H1 (cell line): ENCODE results near the gene LAMC1. TPM values are rescaled to one million over a fixed set of nuclear protein-coding genes. Genes with fewer than 3 reads are reported as not detected.

ENCODE experiments used
- CTCF ChIA-PET: fragments of 300-600 bp; sonication (Branson Sonifier 250); formaldehyde crosslinking; loops from one replicate; lab custom pipeline; 2021; ENCODE audit not compliant: partially characterized antibody; lab: Charles Lee
- POLR2A ChIA-PET: fragments of 300-600 bp; sonication (Branson Sonifier 250); formaldehyde crosslinking; loops from one replicate; lab custom pipeline; 2021; ENCODE audit warnings: inconsistent platforms; ENCODE audit not compliant: partially characterized antibody; lab: Charles Lee
- DNase-seq, 2 experiments: peaks; one replicate each; pipeline versions ENCODE4 v3.0.0 to v3.0.0-alpha.2; 2010 to 2022; ENCODE audit warnings: low spot score in 2 of 2, low read depth in 1 of 2, mixed read lengths in 1 of 2
- FAIRE-seq: peaks from 2 replicates; lab custom pipeline; 2011; peaks lifted over from hg19 to GRCh38; lab: Jason Lieb, UNC
- H2AFZ ChIP-seq: 2 replicates; pipeline ENCODE4 v1.8.1; 2012; ENCODE audit warnings: low read length, inconsistent platforms
- H2AK5ac ChIP-seq: 2 replicates; pipeline ENCODE4 v1.6.1; 2013; ENCODE audit warnings: low read depth, low read length
- H2BK120ac ChIP-seq: replicated peaks from 2 replicates; pipeline ENCODE3; 2013; ENCODE audit warnings: low read depth, low read length, inconsistent platforms
- H2BK12ac ChIP-seq: 2 replicates; pipeline ENCODE4 v1.6.1; 2013; ENCODE audit warnings: low read depth, low read length
- H2BK15ac ChIP-seq: 2 replicates; pipeline ENCODE4 v1.6.1; 2013; ENCODE audit warnings: low read length
- H2BK20ac ChIP-seq: 2 replicates; pipeline ENCODE4 v1.6.1; 2013; ENCODE audit warnings: low read length
- H2BK5ac ChIP-seq: 2 replicates; pipeline ENCODE4 v1.6.1; 2013; ENCODE audit warnings: low read depth, low read length
- H3K14ac ChIP-seq: 2 replicates; pipeline ENCODE4 v1.6.1; 2013; ENCODE audit warnings: inconsistent platforms; ENCODE audit not compliant: insufficient read length
- H3K18ac ChIP-seq: 2 replicates; pipeline ENCODE4 v1.6.1; 2013; ENCODE audit warnings: low read length; ENCODE audit errors: extremely low read depth
- H3K23ac ChIP-seq: 2 replicates; pipeline ENCODE4 v1.6.1; 2013; ENCODE audit warnings: inconsistent platforms; ENCODE audit not compliant: insufficient read length
- H3K23me2 ChIP-seq: 2 replicates; pipeline ENCODE4 v1.6.1; 2013; ENCODE audit warnings: low read depth, low read length
- H3K27ac ChIP-seq: 2 replicates; pipeline ENCODE4 v1.6.1; 2011; ENCODE audit warnings: low read depth, low read length, inconsistent platforms
- H3K27me3 ChIP-seq, 4 experiments: replicated peaks in 1 of 4; 1 replicate in 1 of 4; 2 replicates in 3 of 4; pipeline versions ENCODE4 v1.6.1 to v1.8.1; 2011 to 2013; ENCODE audit warnings: low read length in 3 of 4, mild to moderate bottlenecking in 3 of 4, inconsistent platforms in 2 of 4, mixed read lengths in 2 of 4, moderate library complexity in 1 of 4; ENCODE audit not compliant: control insufficient read depth in 3 of 4, insufficient read depth in 3 of 4; ENCODE audit errors: extremely low read depth in 1 of 4
- H3K36me3 ChIP-seq, 4 experiments: 2 replicates each; pipeline versions ENCODE4 v1.6.1 to v1.8.1; 2011 to 2013; ENCODE audit warnings: mild to moderate bottlenecking in 4 of 4, low read length in 3 of 4, moderate library complexity in 2 of 4, control low read depth in 1 of 4, inconsistent platforms in 1 of 4; ENCODE audit not compliant: insufficient read depth in 4 of 4, control insufficient read depth in 2 of 4
- H3K4ac ChIP-seq: replicated peaks from 2 replicates; pipeline ENCODE3; 2013; ENCODE audit warnings: low read length, low read depth, mixed read lengths, inconsistent platforms; ENCODE audit not compliant: insufficient read length
- H3K4me1 ChIP-seq, 4 experiments: replicated peaks in 1 of 4; 1 replicate in 1 of 4; 2 replicates in 3 of 4; pipeline versions ENCODE4 v1.6.1 to v1.8.1; 2011 to 2013; ENCODE audit warnings: low read length in 3 of 4, inconsistent platforms in 2 of 4, mixed read lengths in 1 of 4; ENCODE audit not compliant: insufficient read depth in 4 of 4, control insufficient read depth in 3 of 4
- H3K4me2 ChIP-seq, 2 experiments: 2 replicates each; pipeline versions ENCODE4 v1.6.1 to v1.8.1; 2011 to 2013; ENCODE audit warnings: low read depth in 2 of 2, low read length in 2 of 2, control low read depth in 1 of 2, inconsistent platforms in 1 of 2, mild to moderate bottlenecking in 1 of 2; ENCODE audit not compliant: insufficient read depth in 1 of 2
- H3K4me3 ChIP-seq, 4 experiments: fragments of 200-600, 300-600 bp in 1 of 4; sonication (generic), shearing (Covaris generic), sonication (Bioruptor Twin) in 1 of 4; 2 replicates each; pipeline versions ENCODE4 v1.5.1 to v1.8.1; 2011 to 2016; ENCODE audit warnings: low read length in 4 of 4, low read depth in 3 of 4, control low read depth in 2 of 4, inconsistent platforms in 2 of 4, mild to moderate bottlenecking in 2 of 4, mixed read lengths in 1 of 4, moderate library complexity in 1 of 4; ENCODE audit not compliant: insufficient read depth in 2 of 4; ENCODE audit errors: extremely low read depth in 1 of 4
- H3K56ac ChIP-seq: replicated peaks from 2 replicates; pipeline ENCODE3; 2013; ENCODE audit warnings: low read depth, mild to moderate bottlenecking, mixed read lengths, low read length, inconsistent platforms; ENCODE audit not compliant: insufficient read length
- H3K79me1 ChIP-seq: 2 replicates; pipeline ENCODE4 v1.6.1; 2013; ENCODE audit warnings: low read depth, low read length, control low read depth
- H3K79me2 ChIP-seq, 2 experiments: 2 replicates each; pipeline versions ENCODE4 v1.6.1 to v1.8.1; 2012 to 2013; ENCODE audit warnings: low read length in 2 of 2, mild to moderate bottlenecking in 2 of 2, inconsistent platforms in 1 of 2; ENCODE audit not compliant: insufficient read depth in 2 of 2, control insufficient read depth in 1 of 2
- H3K9ac ChIP-seq, 4 experiments: replicated peaks in 1 of 4; 1 replicate in 1 of 4; 2 replicates in 3 of 4; pipeline versions ENCODE4 v1.6.1 to v1.8.1; 2011 to 2013; ENCODE audit warnings: low read depth in 3 of 4, low read length in 3 of 4, control low read depth in 2 of 4, mild to moderate bottlenecking in 2 of 4, moderate library complexity in 2 of 4, inconsistent platforms in 1 of 4; ENCODE audit errors: extremely low read depth in 1 of 4
- H3K9me3 ChIP-seq, 2 experiments: 2 replicates each; pipeline versions ENCODE4 v1.6.1 to v1.8.1; 2012 to 2013; ENCODE audit warnings: mild to moderate bottlenecking in 2 of 2, moderate library complexity in 2 of 2, control low read depth in 1 of 2, inconsistent platforms in 1 of 2, low read depth in 1 of 2, low read length in 1 of 2, mixed read lengths in 1 of 2; ENCODE audit not compliant: insufficient read depth in 2 of 2
- H4K20me1 ChIP-seq, 2 experiments: replicated peaks in 1 of 2; 2 replicates each; pipeline versions ENCODE3 to v1.8.1; 2011 to 2013; ENCODE audit warnings: inconsistent platforms in 2 of 2, low read length in 2 of 2, mild to moderate bottlenecking in 1 of 2; ENCODE audit not compliant: insufficient read depth in 2 of 2, control insufficient read depth in 1 of 2
- H4K5ac ChIP-seq: 2 replicates; pipeline ENCODE4 v1.6.1; 2013; ENCODE audit warnings: low read length, low read depth, mixed read lengths, inconsistent platforms; ENCODE audit not compliant: insufficient read length
- H4K8ac ChIP-seq: 2 replicates; pipeline ENCODE4 v1.8.0; 2013; ENCODE audit warnings: mild to moderate bottlenecking, moderate library complexity, low read length, inconsistent platforms; ENCODE audit not compliant: insufficient read depth; ENCODE audit errors: extremely low read depth
- H4K91ac ChIP-seq: replicated peaks from 2 replicates; pipeline ENCODE3; 2013; ENCODE audit warnings: low read length, mixed read lengths, inconsistent platforms; ENCODE audit not compliant: insufficient read length
- CBX5 ChIP-seq: fragments of 300-800, 300-1000 bp; sonication (generic); IDR thresholded peaks from 2 replicates; pipeline ENCODE4 v1.7.1; 2016; ENCODE audit warnings: antibody characterized with exemption, low read length, low read depth
- CBX8 ChIP-seq: fragments of 300-800, 300-1000 bp; sonication (generic); IDR thresholded peaks from 2 replicates; pipeline ENCODE4 v1.7.1; 2016; ENCODE audit warnings: low read depth, low read length, borderline replicate concordance
- EP300 ChIP-seq, 2 experiments: IDR thresholded peaks; 1 replicate in 1 of 2; 2 replicates in 1 of 2; pipeline ENCODE4 v1.6.1; 2011 to 2012; ENCODE audit warnings: low read depth in 2 of 2, low read length in 2 of 2, mild to moderate bottlenecking in 2 of 2, borderline replicate concordance in 1 of 2, inconsistent platforms in 1 of 2, moderate library complexity in 1 of 2
- FOSL1 ChIP-seq: IDR thresholded peaks from 2 replicates; pipeline ENCODE4 v1.6.1; 2011; ENCODE audit warnings: mild to moderate bottlenecking, low read depth, low read length, moderate library complexity; ENCODE audit not compliant: insufficient read depth
- KDM1A ChIP-seq: fragments of 200-600, 300-600 bp; sonication (generic); IDR thresholded peaks from 2 replicates; pipeline ENCODE4 v1.7.1; 2016; ENCODE audit warnings: mild to moderate bottlenecking, low read length, borderline replicate concordance
- MAFK ChIP-seq: IDR thresholded peaks from 2 replicates; pipeline ENCODE4 v1.6.1; 2012; ENCODE audit warnings: low read depth, mild to moderate bottlenecking, improper control_type of control experiment, low read length
- RBBP5 ChIP-seq: IDR thresholded peaks from 2 replicates; pipeline ENCODE4 v1.7.1; 2012; ENCODE audit warnings: low read depth, mild to moderate bottlenecking, inconsistent platforms, low read length, moderate library complexity, borderline replicate concordance
- RFX5 ChIP-seq: IDR thresholded peaks from 2 replicates; pipeline ENCODE4 v1.6.1; 2011; ENCODE audit warnings: low read depth, low read length, improper control_type of control experiment, borderline replicate concordance
- SIN3A ChIP-seq, 2 experiments: IDR thresholded peaks in 1 of 2; conservative IDR thresholded peaks in 1 of 2; 2 replicates each; pipeline ENCODE4 v1.6.1; 2011 to 2012; ENCODE audit warnings: low read length in 2 of 2, improper control_type of control experiment in 1 of 2, low read depth in 1 of 2, mild to moderate bottlenecking in 1 of 2
- SUZ12 ChIP-seq: fragments of 200-600 bp; sonication (generic); IDR thresholded peaks from 2 replicates; pipeline ENCODE4 v1.6.1; 2012; ENCODE audit warnings: mild to moderate bottlenecking, inconsistent platforms, low read length, moderate library complexity, mixed read lengths
- WGBS, 2 experiments: shearing (Covaris generic) in 1 of 2; methylation state at CpG; one replicate each; pipeline versions ENCODE4 v1.1.6 to v1.1.7; 2013 to 2015; ENCODE audit warnings: low lambda C conversion rate in 2 of 2, mixed read lengths in 2 of 2, inconsistent platforms in 1 of 2, low coverage in 1 of 2, missing lambda C conversion rate in 1 of 2; ENCODE audit not compliant: insufficient replicate concordance in 2 of 2, insufficient coverage in 1 of 2, insufficient read length in 1 of 2; ENCODE audit errors: extremely low coverage in 1 of 2, missing lambda C conversion rate in 1 of 2; 5-methylcytosine and 5-hydroxymethylcytosine counted together
- polyA plus RNA-seq, 7 experiments: library from polyadenylated mRNA; depleted of rRNA in 3 of 7; stranded (reverse) in 5 of 7; unstranded in 2 of 7; fragments of >200 nt in 5 of 7; fragments of 200-250 nt in 2 of 7; gene quantifications; 1 replicate in 5 of 7; 2 replicates in 1 of 7; 4 replicates in 1 of 7; pipeline versions ENCODE4 v1.2.1 to v1.2.3, GENCODE V29; 2011 to 2013; ENCODE audit warnings: missing spikeins in 2 of 7, mixed read lengths in 2 of 7
- total RNA-seq: library from RNA; stranded (reverse); fragmentation: NEBNext Ultra II Directional; extraction: Animal tissue kit (Norgen Biotek cat#: 25700); gene quantifications from 2 replicates; pipeline ENCODE4 v1.2.1, GENCODE V29; 2021
- TF ChIP-seq, protein P1 (sequence below): IDR thresholded peaks from 2 replicates; pipeline ENCODE4 v1.6.1; 2012; ENCODE audit warnings: inconsistent platforms

The LAMC1 gene
- total and polyA plus RNA-seq, 2 of the 8 experiments (the other 6 are each of a cell fraction or from before 2014, with no cell fraction given): 47.6 to 90.3 TPM

DNA sequence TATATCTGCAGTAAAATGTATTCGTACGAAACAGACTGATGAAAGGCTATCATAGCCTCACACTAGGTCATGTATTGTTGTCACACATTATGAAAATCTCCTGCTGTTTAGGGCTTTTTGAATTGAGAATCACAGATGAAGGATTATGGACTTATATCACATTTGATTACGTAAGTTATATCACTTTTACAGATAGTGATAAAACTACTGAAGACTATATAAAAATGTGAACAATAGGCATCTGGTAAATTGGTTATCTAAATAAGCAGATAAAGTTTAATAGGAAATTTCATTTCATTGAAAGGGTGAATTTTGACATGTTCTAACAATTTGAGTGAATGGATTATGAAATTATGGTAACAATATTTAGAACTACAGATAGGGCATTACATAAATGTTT is 20.0 kb downstream of the LAMC1 start:
- 92% methylated on average over 3 of the region's 3 CpGs; no CpG with 5 or more reads in 1 of the 2 experiments for WGBS, 2 experiments
- POLR2A ChIA-PET: no interaction called here
- H3K27me3 ChIP-seq: no peaks in the 10 kb centered on the region

More for the DNA sequence above, 20.0 kb downstream of the LAMC1 start:
- Histone ChIP-seq H3K36me3 (no peaks in the 10 kb centered on the region), H3K9me3 (no peaks in the 10 kb centered on the region), H3K14ac (no peak overlapping the region), H2BK120ac (no peak overlapping the region), H2BK20ac (no peak overlapping the region), H3K9ac (no peak overlapping the region), H3K79me1 (peaks cover 6% of the 10 kb centered on the region; the same call in 1 of the 2 replicates), H3K79me2 (peaks cover 0 to 85% of the 10 kb centered on the region in 2 experiments; a peak in 2 of 4 replicates), H3K23me2 (no peaks in the 10 kb centered on the region), H3K4me3 (no peak overlapping the region), H4K91ac (no peak overlapping the region), H4K5ac (no peak overlapping the region), H3K56ac (no peak overlapping the region), H3K4me2 (no peak overlapping the region), H2BK5ac (no peak overlapping the region), H3K23ac (no peak overlapping the region), H3K4me1 (peaks cover 0 to 11% (median 3%) of the 10 kb centered on the region in 4 experiments; a peak in 4 of 7 replicates), H3K27ac (no peak overlapping the region), H2BK12ac (no peak overlapping the region), H4K20me1 (peaks cover 8 to 9% of the 10 kb centered on the region in 2 experiments), H2AK5ac (no peak overlapping the region), H2AFZ (no peak overlapping the region), H4K8ac (no peak overlapping the region), H2BK15ac (no peak overlapping the region), H3K18ac (no peak overlapping the region), H3K4ac (no peak overlapping the region)
- TF ChIP-seq CBX5: no peak
- TF ChIP-seq CBX8: no peak
- TF ChIP-seq RFX5: no peak
- TF ChIP-seq KDM1A: no peak
- no peak for TF ChIP-seq FOSL1
- TF ChIP-seq, protein P1, sequence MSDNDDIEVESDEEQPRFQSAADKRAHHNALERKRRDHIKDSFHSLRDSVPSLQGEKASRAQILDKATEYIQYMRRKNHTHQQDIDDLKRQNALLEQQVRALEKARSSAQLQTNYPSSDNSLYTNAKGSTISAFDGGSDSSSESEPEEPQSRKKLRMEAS: no peak
- TF ChIP-seq SUZ12: no peak
- TF ChIP-seq MAFK: no peak
- TF ChIP-seq SIN3A (conservative IDR thresholded peaks at IDR 0.05 in 1 of 2, IDR thresholded peaks at IDR 0.05 in 1 of 2; ENCODE audit: low read depth in 1 of 2, low read length in 2 of 2): no peak
- no peak for TF ChIP-seq RBBP5
- TF ChIP-seq EP300 (IDR thresholded peaks at IDR 0.05; ENCODE audit: borderline replicate concordance in 1 of 2, low read depth in 2 of 2, low read length in 2 of 2): no peak
- CTCF ChIA-PET: interaction anchor here (1.6 kb wide), 1 partner anchor 69 kb away, joined by 4 read pairs; no protein-coding TSS in a partner anchor
- DNase-seq: no peak
- FAIRE-seq: no peak
